Measurements from ENCODE around the gene TIMM22.

Gene TIMM22

DNA sequence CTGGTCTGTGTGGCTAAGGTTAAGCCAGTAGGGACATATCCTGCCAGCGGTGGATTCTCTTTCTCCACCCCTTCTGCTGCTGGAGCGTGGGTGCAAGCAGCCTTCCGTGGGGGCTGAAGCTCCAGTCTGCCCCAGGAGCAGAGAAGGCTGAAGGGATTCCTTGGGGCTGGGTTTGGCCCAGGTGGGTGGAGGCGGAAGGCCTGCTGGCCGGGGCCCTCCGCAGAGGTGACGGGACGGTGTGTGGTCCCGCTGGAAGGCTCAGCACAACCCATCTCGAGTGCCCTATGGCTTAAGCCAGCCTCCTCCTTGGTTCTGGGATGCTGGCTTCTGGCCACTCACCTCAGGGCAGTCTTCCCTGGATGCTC is 13.1 kb downstream of the TIMM22 start:
- H3K36me3 ChIP-seq (ENCODE audit: control insufficient read depth, insufficient read depth, low read length), result peaks cover 22% of the 10 kb centered on the region
- H3K9ac ChIP-seq (ENCODE audit: low read depth, low read length), result no peak overlapping the region
- H3K27me3 ChIP-seq (ENCODE audit: control insufficient read depth, insufficient read depth, low read length), result no peaks in the 10 kb centered on the region
- no peaks in the 10 kb centered on the region for H3K4me1 ChIP-seq (ENCODE audit: control insufficient read depth, insufficient read depth, low read length)
- no peaks in the 10 kb centered on the region for H3K9me3 ChIP-seq (ENCODE audit: control insufficient read depth, insufficient read depth, low read length)
- H3K27ac ChIP-seq (ENCODE audit: low read depth, low read length), result no peak overlapping the region
- H3K4me3 ChIP-seq (ENCODE audit: low read depth, low read length), result no peak overlapping the region

GRCh38 chr17:1010586-1010985 is 13.7 kb downstream of the TIMM22 start:
- no peak overlapping the region for H3K27ac ChIP-seq (ENCODE audit: low read depth, low read length)
- no peaks in the 10 kb centered on the region for H3K4me1 ChIP-seq (ENCODE audit: control insufficient read depth, insufficient read depth, low read length)
- no peaks in the 10 kb centered on the region for H3K9me3 ChIP-seq (ENCODE audit: control insufficient read depth, insufficient read depth, low read length)
- no peaks in the 10 kb centered on the region for H3K27me3 ChIP-seq (ENCODE audit: control insufficient read depth, insufficient read depth, low read length)
- no peak overlapping the region for H3K9ac ChIP-seq (ENCODE audit: low read depth, low read length)
- peaks cover 21% of the 10 kb centered on the region for H3K36me3 ChIP-seq (ENCODE audit: control insufficient read depth, insufficient read depth, low read length)
- no peak overlapping the region for H3K4me3 ChIP-seq (ENCODE audit: low read depth, low read length)

DNA sequence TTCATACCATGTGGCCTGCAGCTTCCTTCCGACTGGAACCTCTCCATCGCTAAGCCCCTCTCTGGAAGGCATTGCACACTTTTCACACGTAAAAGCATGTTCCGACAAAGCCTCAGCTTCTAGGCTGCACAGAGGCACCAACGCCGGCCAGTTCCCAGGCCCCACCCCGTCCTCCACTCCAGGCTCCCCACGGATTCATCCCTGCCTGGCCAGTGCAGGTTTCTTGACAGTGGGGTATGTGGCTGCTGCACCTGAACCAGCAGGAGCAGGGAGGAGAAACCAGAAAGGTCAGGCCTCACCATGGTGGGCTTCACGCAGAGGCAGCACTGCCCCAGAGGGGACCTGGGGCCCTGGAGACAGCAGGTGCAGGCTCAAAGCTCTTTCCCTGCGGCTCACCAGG is 14.2 kb downstream of the TIMM22 start:
- Histone ChIP-seq H3K9me3 (ENCODE audit: control insufficient read depth, insufficient read depth, low read length) (no peaks in the 10 kb centered on the region), H3K36me3 (ENCODE audit: control insufficient read depth, insufficient read depth, low read length) (peaks cover 18% of the 10 kb centered on the region), H3K4me1 (ENCODE audit: control insufficient read depth, insufficient read depth, low read length) (no peaks in the 10 kb centered on the region), H3K27me3 (ENCODE audit: control insufficient read depth, insufficient read depth, low read length) (no peaks in the 10 kb centered on the region), H3K9ac (ENCODE audit: low read depth, low read length) (no peak overlapping the region), H3K27ac (ENCODE audit: low read depth, low read length) (no peak overlapping the region), H3K4me3 (ENCODE audit: low read depth, low read length) (no peak overlapping the region)

- H3K9me3 ChIP-seq (ENCODE audit: control insufficient read depth, insufficient read depth, low read length), result no peaks in the 10 kb centered on the region
- no peak overlapping the region for H3K4me3 ChIP-seq (ENCODE audit: low read depth, low read length)
- no peaks in the 10 kb centered on the region for H3K4me1 ChIP-seq (ENCODE audit: control insufficient read depth, insufficient read depth, low read length)
- H3K27ac ChIP-seq (ENCODE audit: low read depth, low read length), result no peak overlapping the region
- H3K36me3 ChIP-seq (ENCODE audit: control insufficient read depth, insufficient read depth, low read length), result peaks cover 13% of the 10 kb centered on the region
- no peak overlapping the region for H3K9ac ChIP-seq (ENCODE audit: low read depth, low read length)
- H3K27me3 ChIP-seq (ENCODE audit: control insufficient read depth, insufficient read depth, low read length), result no peaks in the 10 kb centered on the region
Measured at GRCh38 chr17:1011760-1012735, 15.1 kb downstream of the TIMM22 start.

- Histone ChIP-seq H3K27ac (ENCODE audit: low read depth, low read length) (no peak overlapping the region), H3K36me3 (ENCODE audit: control insufficient read depth, insufficient read depth, low read length) (0 out of 2 replicates have a peak, but pooled peaks cover 6% of the 10 kb centered on the region)
Measured at GRCh38 chr17:1012823-1013728, 16.1 kb downstream of the TIMM22 start.

DNA sequence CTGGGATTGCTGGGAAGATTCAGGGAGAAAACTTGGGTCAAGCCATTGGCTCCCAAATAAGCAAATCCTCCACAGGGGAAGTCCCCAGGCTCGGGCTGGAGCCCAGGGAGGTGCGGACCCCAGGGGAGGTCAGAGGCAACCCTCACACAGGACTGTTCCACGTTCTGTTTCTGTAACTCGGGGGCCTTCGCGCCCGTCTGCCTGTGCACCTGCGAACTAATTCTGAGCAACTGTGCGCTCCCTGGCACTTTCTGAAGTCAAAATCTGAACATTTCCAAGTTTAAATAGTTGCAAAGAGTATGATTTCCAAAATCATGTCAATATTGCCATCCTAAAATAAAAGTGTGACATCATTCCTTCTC is 16.8 kb downstream of the TIMM22 start:
- Histone ChIP-seq H3K4me3 (ENCODE audit: low read depth, low read length) (no peak overlapping the region), H3K27ac (ENCODE audit: low read depth, low read length) (no peak overlapping the region), H3K4me1 (ENCODE audit: control insufficient read depth, insufficient read depth, low read length) (no peaks in the 10 kb centered on the region), H3K36me3 (ENCODE audit: control insufficient read depth, insufficient read depth, low read length) (0 out of 2 replicates have a peak, but pooled peaks cover 6% of the 10 kb centered on the region), H3K9ac (ENCODE audit: low read depth, low read length) (no peak overlapping the region), H3K27me3 (ENCODE audit: control insufficient read depth, insufficient read depth, low read length) (no peaks in the 10 kb centered on the region), H3K9me3 (ENCODE audit: control insufficient read depth, insufficient read depth, low read length) (no peaks in the 10 kb centered on the region)

More at GRCh38 chr17:1012823-1013728, 16.1 kb downstream of the TIMM22 start:
- H3K9me3 ChIP-seq (ENCODE audit: control insufficient read depth, insufficient read depth, low read length), result no peaks in the 10 kb centered on the region
- no peak overlapping the region for H3K9ac ChIP-seq (ENCODE audit: low read depth, low read length)
- no peak overlapping the region for H3K4me3 ChIP-seq (ENCODE audit: low read depth, low read length)
- no peaks in the 10 kb centered on the region for H3K4me1 ChIP-seq (ENCODE audit: control insufficient read depth, insufficient read depth, low read length)
- no peaks in the 10 kb centered on the region for H3K27me3 ChIP-seq (ENCODE audit: control insufficient read depth, insufficient read depth, low read length)

DNA sequence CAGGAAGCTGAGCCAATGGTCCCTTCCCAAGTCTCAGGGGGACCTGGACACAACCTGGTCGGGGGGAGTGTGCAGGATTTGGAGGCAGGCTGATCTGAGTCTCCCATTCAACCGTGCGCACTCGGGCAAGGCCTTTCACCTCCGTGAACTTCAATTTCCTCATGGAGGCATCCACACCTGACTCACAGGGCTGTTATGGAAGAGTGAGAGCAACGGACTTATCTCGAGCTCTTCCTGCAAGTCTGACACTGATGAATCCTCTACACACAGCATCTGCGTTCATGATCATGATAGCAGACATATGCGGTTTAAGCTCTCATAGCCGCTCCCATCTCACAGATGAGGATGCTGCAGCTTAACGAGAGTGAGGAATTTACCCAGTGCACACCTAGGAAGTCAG is 21.6 kb downstream of the TIMM22 start:
- Histone ChIP-seq H3K9me3 (ENCODE audit: control insufficient read depth, insufficient read depth, low read length) (no peaks in the 10 kb centered on the region), H3K4me3 (ENCODE audit: low read depth, low read length) (no peak overlapping the region), H3K36me3 (ENCODE audit: control insufficient read depth, insufficient read depth, low read length) (no peaks in the 10 kb centered on the region), H3K4me1 (ENCODE audit: control insufficient read depth, insufficient read depth, low read length) (no peaks in the 10 kb centered on the region), H3K27ac (ENCODE audit: low read depth, low read length) (no peak overlapping the region), H3K27me3 (ENCODE audit: control insufficient read depth, insufficient read depth, low read length) (no peaks in the 10 kb centered on the region), H3K9ac (ENCODE audit: low read depth, low read length) (no peak overlapping the region)

- Histone ChIP-seq H3K36me3 (ENCODE audit: control insufficient read depth, insufficient read depth, low read length) (no peaks in the 10 kb centered on the region), H3K4me1 (ENCODE audit: control insufficient read depth, insufficient read depth, low read length) (no peaks in the 10 kb centered on the region), H3K4me3 (ENCODE audit: low read depth, low read length) (no peak overlapping the region), H3K9ac (ENCODE audit: low read depth, low read length) (no peak overlapping the region), H3K27ac (ENCODE audit: low read depth, low read length) (no peak overlapping the region), H3K9me3 (ENCODE audit: control insufficient read depth, insufficient read depth, low read length) (no peaks in the 10 kb centered on the region), H3K27me3 (ENCODE audit: control insufficient read depth, insufficient read depth, low read length) (no peaks in the 10 kb centered on the region)
Measured at GRCh38 chr17:1019451-1019850, 22.5 kb downstream of the TIMM22 start.

- no peaks in the 10 kb centered on the region for H3K4me1 ChIP-seq (ENCODE audit: control insufficient read depth, insufficient read depth, low read length)
- no peaks in the 10 kb centered on the region for H3K27me3 ChIP-seq (ENCODE audit: control insufficient read depth, insufficient read depth, low read length)
- no peaks in the 10 kb centered on the region for H3K9me3 ChIP-seq (ENCODE audit: control insufficient read depth, insufficient read depth, low read length)
- no peak overlapping the region for H3K9ac ChIP-seq (ENCODE audit: low read depth, low read length)
- H3K36me3 ChIP-seq (ENCODE audit: control insufficient read depth, insufficient read depth, low read length), result no peaks in the 10 kb centered on the region
- H3K4me3 ChIP-seq (ENCODE audit: low read depth, low read length), result no peak overlapping the region
- no peak overlapping the region for H3K27ac ChIP-seq (ENCODE audit: low read depth, low read length)
Measured at GRCh38 chr17:1021147-1021546, 24.2 kb downstream of the TIMM22 start.

DNA sequence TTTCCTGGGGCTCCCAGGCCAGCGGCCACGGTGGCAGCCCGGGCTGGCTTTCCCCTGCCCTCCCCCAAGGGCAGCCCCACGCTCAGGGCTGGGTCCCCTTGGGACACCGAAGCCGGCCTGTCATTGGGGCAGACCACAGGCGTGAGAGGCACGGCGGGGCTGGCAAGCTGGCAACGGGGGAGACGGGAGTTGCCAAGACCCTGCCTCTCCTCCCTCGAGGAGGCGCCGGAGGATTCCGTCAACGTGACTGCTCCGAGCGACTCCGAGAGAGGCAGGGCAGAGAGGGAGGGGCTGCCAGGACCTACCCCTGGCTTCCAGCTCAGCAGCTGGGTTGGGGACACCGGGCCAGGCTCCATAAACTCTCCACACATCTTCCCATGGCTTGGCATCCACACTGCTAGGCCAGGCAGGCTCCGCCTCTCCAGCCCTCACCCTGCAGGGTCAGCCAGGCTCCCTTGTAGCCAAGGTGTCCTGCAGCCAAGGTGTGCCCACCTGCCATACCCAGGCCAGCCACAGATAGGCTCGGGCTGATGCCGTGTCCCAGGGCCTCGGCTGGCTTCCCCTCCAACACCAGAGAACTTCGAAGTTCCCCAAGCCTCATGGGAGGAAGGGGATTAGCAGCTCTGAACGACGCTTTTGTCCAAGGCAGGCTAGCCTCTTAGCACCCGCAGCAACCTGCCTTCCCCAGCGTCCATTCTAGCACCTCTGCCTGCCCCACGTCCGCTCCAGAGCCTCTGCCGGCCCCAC is 25.5 kb downstream of the TIMM22 start:
- no peak overlapping the region for H3K4me3 ChIP-seq (ENCODE audit: low read depth, low read length)
- H3K36me3 ChIP-seq (ENCODE audit: control insufficient read depth, insufficient read depth, low read length), result no peaks in the 10 kb centered on the region
- no peaks in the 10 kb centered on the region for H3K9me3 ChIP-seq (ENCODE audit: control insufficient read depth, insufficient read depth, low read length)
- H3K4me1 ChIP-seq (ENCODE audit: control insufficient read depth, insufficient read depth, low read length), result no peaks in the 10 kb centered on the region
- H3K9ac ChIP-seq (ENCODE audit: low read depth, low read length), result no peak overlapping the region
- no peaks in the 10 kb centered on the region for H3K27me3 ChIP-seq (ENCODE audit: control insufficient read depth, insufficient read depth, low read length)
- H3K27ac ChIP-seq (ENCODE audit: low read depth, low read length), result no peak overlapping the region

All from HUES48 (cell line).